Articular chondrocyte of knee joint (primary cell): ENCODE data around the gene SYNGR2. TPM values are rescaled to one million over a fixed set of nuclear protein-coding genes. Genes with fewer than 3 reads are reported as not detected.

Experiments used
- small RNA-seq: library from RNA; depleted of rRNA; stranded (forward); fragments of <200 nt; gene quantifications from one replicate; pipeline ENCODE3, GENCODE V24; 2012
- total RNA-seq: library from RNA; depleted of rRNA; stranded (reverse); fragments of >200 nt; gene quantifications from 2 replicates; pipeline ENCODE4 v1.2.3, GENCODE V29; 2012

SYNGR2 gene, protein sequence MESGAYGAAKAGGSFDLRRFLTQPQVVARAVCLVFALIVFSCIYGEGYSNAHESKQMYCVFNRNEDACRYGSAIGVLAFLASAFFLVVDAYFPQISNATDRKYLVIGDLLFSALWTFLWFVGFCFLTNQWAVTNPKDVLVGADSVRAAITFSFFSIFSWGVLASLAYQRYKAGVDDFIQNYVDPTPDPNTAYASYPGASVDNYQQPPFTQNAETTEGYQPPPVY
- total RNA-seq, result 6.4 and 8.1 TPM in 2 replicates

DNA sequence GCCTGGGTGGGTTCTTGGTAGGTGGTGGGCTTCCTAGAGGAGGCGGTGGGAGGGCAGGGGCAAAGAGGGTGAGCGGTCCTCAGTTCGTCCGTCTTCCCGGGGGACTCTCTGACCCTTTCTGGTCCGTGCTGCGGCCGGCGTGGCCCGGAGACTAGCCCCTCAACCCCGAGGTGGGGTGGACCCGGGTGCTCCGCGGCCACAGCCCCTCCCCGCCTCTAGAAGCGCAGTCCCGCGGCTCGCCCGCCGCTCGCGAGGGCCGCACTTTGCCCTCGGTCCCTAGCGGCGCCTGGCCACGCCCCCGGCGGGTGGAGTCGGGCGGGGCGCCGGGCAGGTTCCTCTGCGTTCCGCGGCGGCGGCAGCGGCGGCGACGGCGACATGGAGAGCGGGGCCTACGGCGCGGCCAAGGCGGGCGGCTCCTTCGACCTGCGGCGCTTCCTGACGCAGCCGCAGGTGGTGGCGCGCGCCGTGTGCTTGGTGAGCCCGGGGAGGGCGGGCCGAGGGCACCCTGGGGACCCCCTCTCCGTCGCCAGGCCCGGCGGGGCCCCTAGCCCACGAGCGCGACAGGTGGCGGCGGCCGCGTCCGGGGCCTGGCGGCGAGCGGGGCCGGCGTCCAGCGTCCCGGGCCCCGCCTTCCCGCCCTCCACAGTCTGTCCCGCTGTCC is at the start of gene SYNGR2:
Gene SYNGR2 (plus strand): TSS at position 340 of the 661 bp plus-strand sequence. CDS start 36 bp downstream, at position 376.

DNA sequence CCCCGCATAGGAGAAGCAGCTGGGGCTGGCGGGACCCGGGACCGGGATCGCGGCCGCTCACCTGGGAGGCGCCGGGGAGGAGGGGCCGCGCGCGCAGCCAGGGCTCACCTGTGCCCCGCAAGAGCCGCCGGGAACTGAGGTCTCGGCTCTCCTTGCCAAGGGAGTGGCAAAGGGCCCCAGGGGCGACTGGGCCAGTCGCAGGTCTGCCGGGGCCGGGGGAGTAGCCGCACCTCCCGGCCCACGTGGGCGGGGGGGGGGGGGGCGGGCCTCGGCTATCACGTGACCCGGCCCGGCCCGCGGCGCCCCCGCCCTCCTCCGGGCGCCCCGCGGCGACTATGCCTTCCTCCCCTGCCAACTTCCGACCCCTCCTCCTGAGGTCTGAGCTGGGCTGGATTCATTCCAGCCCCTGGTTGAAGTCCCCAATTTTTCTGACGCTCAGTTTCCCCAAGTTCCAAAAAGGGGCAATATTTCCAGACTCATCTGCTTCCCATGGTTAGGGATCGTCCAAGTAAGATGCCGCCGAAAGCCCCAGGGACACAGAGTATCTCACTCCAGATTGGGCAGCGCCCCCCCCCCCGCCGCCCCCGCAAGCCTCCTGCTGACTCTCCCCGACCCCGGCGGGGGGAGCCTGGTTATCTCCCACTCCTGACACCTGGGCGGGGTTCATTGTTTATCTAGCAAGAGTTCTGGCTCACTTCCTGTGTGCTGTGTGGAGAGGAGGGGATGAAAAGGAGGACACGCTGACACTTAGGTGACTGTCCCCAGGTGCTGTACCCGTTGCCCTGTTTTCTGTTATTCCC is 39.6 kb upstream of the SYNGR2 start, which contains the start of gene TMC6:
Gene TMC6 (minus strand): TSS at position 205 of the 800 bp plus-strand sequence. CDS start 1,923 bp downstream, outside the sequence.

DNA sequence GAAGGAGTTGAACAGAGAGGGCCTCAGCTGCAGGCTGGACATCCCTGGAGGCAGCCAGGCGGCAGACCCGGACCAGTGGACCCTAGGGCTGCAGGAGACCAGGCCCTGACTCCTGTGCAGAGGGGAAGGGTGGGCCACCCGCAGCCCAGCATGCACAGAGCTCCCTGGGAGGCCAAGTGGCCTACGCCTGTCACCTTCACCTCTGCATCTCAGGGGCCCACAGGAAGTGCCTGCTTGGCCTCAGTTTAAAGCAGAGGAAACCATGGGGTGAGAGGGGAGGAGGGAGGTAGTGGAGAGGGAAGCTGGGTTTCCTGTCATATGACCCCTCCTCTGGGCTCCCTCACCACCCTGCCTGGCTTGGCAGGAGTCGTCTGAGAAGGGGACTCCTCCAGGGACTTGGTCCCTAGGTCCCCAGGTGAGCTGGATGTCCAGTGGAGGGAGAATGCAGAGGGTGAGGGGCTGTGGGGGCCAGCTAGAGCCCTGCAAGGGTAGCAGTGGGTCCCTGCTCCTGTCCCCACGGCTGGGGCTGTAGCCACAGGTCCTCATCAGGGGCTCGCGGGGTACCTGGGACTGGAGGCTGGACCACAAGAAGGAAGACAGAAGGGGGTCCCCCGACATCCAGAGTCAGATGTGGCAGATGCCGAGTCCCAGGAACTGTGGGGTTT is 37.8 kb upstream of the SYNGR2 start, which contains the start of gene TMC8:
Gene TMC8 (plus strand): TSS at position 335 of the 665 bp plus-strand sequence. CDS start 818 bp downstream, outside the sequence.

DNA sequence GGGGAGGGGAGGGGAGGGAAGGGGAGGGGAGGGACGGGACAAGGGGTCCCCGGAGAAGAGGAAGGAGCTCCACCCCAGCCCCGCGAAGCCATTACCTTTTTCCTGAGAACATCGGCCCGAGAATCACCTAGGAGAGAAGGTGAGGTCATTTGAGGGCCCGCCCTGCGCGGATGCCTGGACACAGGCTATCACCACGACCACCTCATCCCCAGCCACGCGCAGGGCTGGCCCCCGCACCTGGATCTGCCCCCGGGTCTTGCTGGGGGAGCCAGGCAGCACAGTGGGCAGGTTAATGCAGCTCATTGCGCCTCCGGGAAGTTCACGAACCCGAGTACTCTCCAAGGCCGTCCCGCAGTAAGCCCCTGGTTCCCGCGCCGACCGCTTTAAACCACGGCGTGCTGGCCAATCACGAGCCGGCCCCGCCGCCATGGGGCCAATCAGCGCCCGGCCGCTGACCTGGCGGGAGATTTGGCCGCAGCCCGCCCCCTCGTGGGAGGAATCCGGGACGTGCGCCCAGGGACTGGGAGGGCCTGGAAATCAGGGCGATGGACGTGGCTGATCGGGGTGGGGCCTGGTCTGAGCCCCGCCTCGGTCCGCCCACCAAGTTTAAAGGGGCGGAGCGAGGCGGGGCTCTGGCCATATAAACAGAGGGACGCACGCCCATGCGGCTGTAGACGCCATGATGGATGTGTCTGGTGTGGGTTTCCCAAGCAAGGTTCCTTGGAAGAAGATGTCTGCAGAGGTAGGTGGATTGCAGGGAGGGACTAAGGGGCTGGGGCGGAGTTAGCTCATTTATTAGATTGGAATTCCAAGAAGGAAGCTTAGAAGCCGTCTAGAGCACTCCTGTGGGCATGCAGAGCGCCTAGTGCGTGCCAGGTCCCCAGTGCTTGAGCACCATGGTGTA is 18.6 kb downstream of the SYNGR2 start, which contains the start of the genes AFMID and TK1:
Gene AFMID (plus strand): TSS at position 671 of the 904 bp plus-strand sequence. CDS start 9 bp downstream, at position 680.
Gene TK1 (minus strand): TSS at position 361 of the 904 bp plus-strand sequence. CDS start 58 bp downstream, at position 303.

DNA sequence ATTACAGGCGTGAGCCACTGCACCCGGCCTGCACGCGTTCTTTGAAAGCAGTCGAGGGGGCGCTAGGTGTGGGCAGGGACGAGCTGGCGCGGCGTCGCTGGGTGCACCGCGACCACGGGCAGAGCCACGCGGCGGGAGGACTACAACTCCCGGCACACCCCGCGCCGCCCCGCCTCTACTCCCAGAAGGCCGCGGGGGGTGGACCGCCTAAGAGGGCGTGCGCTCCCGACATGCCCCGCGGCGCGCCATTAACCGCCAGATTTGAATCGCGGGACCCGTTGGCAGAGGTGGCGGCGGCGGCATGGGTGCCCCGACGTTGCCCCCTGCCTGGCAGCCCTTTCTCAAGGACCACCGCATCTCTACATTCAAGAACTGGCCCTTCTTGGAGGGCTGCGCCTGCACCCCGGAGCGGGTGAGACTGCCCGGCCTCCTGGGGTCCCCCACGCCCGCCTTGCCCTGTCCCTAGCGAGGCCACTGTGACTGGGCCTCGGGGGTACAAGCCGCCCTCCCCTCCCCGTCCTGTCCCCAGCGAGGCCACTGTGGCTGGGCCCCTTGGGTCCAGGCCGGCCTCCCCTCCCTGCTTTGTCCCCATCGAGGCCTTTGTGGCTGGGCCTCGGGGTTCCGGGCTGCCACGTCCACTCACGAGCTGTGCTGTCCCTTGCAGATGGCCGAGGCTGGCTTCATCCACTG is 45.8 kb downstream of the SYNGR2 start, which contains the start of gene BIRC5:
Gene BIRC5 (plus strand): TSS at position 238 of the 690 bp plus-strand sequence. CDS start 64 bp downstream, at position 302.

Small RNAs within 50 kb of the gene (small RNA-seq; reads per million reads assigned to genes)
- gene AC087645.1, result not detected

Other genes starting within 250 kb of the SYNGR2 start
- 8.6 and 10.6 TPM in 2 replicates for gene TNRC6C, start 209.9 kb upstream of the SYNGR2 start, total RNA-seq
- gene TMC6, start 39.8 kb upstream of the SYNGR2 start, total RNA-seq, result 0.86 and 1.3 TPM in 2 replicates
- gene TMC8, start 37.8 kb upstream of the SYNGR2 start, total RNA-seq, result not detected in 2 replicates
- not detected in 2 replicates for gene C17orf99, start 22.2 kb upstream of the SYNGR2 start, total RNA-seq
- gene TK1, start 18.5 kb downstream of the SYNGR2 start, total RNA-seq, result 67.2 and 79.2 TPM in 2 replicates
- gene AFMID, start 18.8 kb downstream of the SYNGR2 start, total RNA-seq, result 39.2 and 43.0 TPM in 2 replicates
- gene BIRC5, start 45.7 kb downstream of the SYNGR2 start, total RNA-seq, result 30.7 and 31.8 TPM in 2 replicates
- not detected in 2 replicates for gene TMEM235, start 63.0 kb downstream of the SYNGR2 start, total RNA-seq
- 88.1 and 110 TPM in 2 replicates for gene SOCS3, start 191.5 kb downstream of the SYNGR2 start, total RNA-seq
- 28.4 and 37.9 TPM in 2 replicates for gene PGS1, start 210.1 kb downstream of the SYNGR2 start, total RNA-seq